ENCODE data around the gene CPT1B.

- TF ChIP-seq CTCF (IDR thresholded peaks at IDR 0.05) = no peak
- no peak for TF ChIP-seq EZH2 (IDR thresholded peaks at IDR 0.05; ENCODE audit: borderline replicate concordance, insufficient read depth, low read depth, low read length, poor library complexity, severe bottlenecking)
Observed at GRCh38 chr22:50524676-50525103, 53.5 kb downstream of the CPT1B start.
